NT2/D1 (cell line): Measurements from ENCODE around the gene TOR3A.

Experiments
- YY1 ChIP-seq: IDR thresholded peaks from 2 replicates; pipeline ENCODE4 v1.6.1; 2011; ENCODE audit not compliant: insufficient read length, insufficient read depth
- ZNF274 ChIP-seq: IDR thresholded peaks from 2 replicates; pipeline ENCODE4 v1.6.1; 2011; ENCODE audit warnings: mild to moderate bottlenecking, low read depth, low read length

- TF ChIP-seq ZNF274, result no peak
- no peak for TF ChIP-seq YY1
These were observed 4.5 kb upstream of the TOR3A start for GRCh38 chr1:179077396-179077795.
